Measurements from ENCODE around the gene B2M.
A peak's percentile ranks its signal among the peaks of the same experiment; 100 is the strongest.

GRCh38 chr15:44719293-44719999 lies 8.1 kb downstream of the B2M start:
- TF ChIP-seq POLR2AphosphoS5 (IDR thresholded peaks at IDR 0.05; ENCODE audit: low read depth, low read length) (0 out of 2 replicates have a peak, but pooled peaks have one; percentile 27), SIN3A (IDR thresholded peaks at IDR 0.05; ENCODE audit: borderline replicate concordance, insufficient read depth, low read length) (no peak), REST (IDR thresholded peaks at IDR 0.05; ENCODE audit: insufficient read depth in 1 of 2, low read depth in 2 of 2, low read length in 2 of 2) (no peak)
